Measurements from ENCODE around the gene PRC1. TPM values are rescaled to one million over a fixed set of nuclear protein-coding genes. Genes with fewer than 3 reads are reported as not detected.

Gene PRC1
- total RNA-seq, 1 donor from 2014 or later, result 11.8 TPM

- peak overlapping the region; percentile 98 for H3K4me3 Mint-ChIP-seq (ENCODE audit: unreplicated experiment)
- H3K27ac Mint-ChIP-seq (ENCODE audit: unreplicated experiment), result peak overlapping the region; percentile 88
- no peaks in the 10 kb centered on the region for H3K27me3 Mint-ChIP-seq (ENCODE audit: low read depth, unreplicated experiment)
- Histone ChIP-seq H3K27ac (ENCODE audit: low read depth, low read length) (peak overlapping the region; percentile 93), H3K4me2 (ENCODE audit: low read length) (peak overlapping the region; percentile 89), H3K36me3 (ENCODE audit: insufficient read depth, low read length) (peaks cover 10% of the 10 kb centered on the region), H3K4me3 (ENCODE audit: insufficient read depth, low read depth, low read length) (peak overlapping the region; percentile 81), H3K9ac (ENCODE audit: low read length) (peak overlapping the region; percentile 91), H4K20me1 (ENCODE audit: insufficient read depth, low read length) (peaks cover 4% of the 10 kb centered on the region), H2AFZ (ENCODE audit: low read depth, low read length) (peak overlapping the region; percentile 98), H3K27me3 (ENCODE audit: insufficient read depth, low read length) (no peaks in the 10 kb centered on the region), H3K4me1 (ENCODE audit: insufficient read depth, low read length) (no peaks in the 10 kb centered on the region), H3K79me2 (ENCODE audit: insufficient read depth, low read length) (peaks cover 67% of the 10 kb centered on the region), H3K9me3 (ENCODE audit: insufficient read depth, low read depth, low read length) (no peaks in the 10 kb centered on the region)
- H3K9me3 Mint-ChIP-seq (ENCODE audit: unreplicated experiment), result no peaks in the 10 kb centered on the region
- no peak for DNase-seq (ENCODE audit: low read depth)
- TF ChIP-seq EZH2 (IDR thresholded peaks at IDR 0.05; ENCODE audit: insufficient read depth, low read length), result no peak
- TF ChIP-seq, protein P1, sequence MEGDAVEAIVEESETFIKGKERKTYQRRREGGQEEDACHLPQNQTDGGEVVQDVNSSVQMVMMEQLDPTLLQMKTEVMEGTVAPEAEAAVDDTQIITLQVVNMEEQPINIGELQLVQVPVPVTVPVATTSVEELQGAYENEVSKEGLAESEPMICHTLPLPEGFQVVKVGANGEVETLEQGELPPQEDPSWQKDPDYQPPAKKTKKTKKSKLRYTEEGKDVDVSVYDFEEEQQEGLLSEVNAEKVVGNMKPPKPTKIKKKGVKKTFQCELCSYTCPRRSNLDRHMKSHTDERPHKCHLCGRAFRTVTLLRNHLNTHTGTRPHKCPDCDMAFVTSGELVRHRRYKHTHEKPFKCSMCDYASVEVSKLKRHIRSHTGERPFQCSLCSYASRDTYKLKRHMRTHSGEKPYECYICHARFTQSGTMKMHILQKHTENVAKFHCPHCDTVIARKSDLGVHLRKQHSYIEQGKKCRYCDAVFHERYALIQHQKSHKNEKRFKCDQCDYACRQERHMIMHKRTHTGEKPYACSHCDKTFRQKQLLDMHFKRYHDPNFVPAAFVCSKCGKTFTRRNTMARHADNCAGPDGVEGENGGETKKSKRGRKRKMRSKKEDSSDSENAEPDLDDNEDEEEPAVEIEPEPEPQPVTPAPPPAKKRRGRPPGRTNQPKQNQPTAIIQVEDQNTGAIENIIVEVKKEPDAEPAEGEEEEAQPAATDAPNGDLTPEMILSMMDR (IDR thresholded peaks at IDR 0.05; ENCODE audit: insufficient read depth, low read depth, low read length), result no peak
- peaks cover 2% of the 10 kb centered on the region for H3K36me3 Mint-ChIP-seq (ENCODE audit: low read depth, unreplicated experiment)
- no peaks in the 10 kb centered on the region for H3K4me1 Mint-ChIP-seq (ENCODE audit: low read depth, unreplicated experiment)
- FAIRE-seq, result no peak
Measured at GRCh38 chr15:90994059-90994416, 297 bp downstream of the PRC1 start.

DNA sequence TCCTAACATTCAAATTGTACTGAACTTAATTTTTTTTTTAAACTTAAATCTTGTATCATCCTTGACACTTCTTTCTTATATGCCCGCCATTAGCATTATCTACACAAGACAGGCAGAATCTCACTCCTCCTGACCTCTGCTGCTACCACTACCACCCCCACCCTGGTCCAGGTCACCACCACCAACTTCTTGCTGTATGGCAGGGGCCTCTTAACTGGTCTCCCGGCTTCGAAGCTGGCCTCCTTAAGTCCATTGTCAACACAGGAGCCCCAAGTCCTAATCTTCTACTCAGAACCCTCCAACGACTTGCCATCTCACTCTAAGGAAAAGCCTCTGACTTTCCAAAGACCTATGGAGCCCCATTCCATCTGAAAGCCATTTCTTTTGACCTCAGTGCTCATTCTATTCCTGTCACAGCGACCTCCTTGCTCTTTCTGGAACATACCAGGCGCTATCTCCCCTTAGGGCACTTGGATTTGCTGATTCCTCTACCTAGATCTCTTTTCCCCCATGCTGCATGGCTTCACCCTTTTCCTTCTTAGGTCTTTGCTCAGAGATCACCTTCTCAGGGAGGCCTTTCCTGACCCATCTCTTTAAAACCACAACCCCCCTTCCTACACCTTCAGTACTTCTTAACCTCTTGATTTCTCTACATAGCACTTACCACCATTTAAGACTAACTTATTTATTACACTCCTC, 2.6 kb downstream of the PRC1 start:
- H4K20me1 ChIP-seq (ENCODE audit: insufficient read depth, low read length), result peaks cover 4% of the 10 kb centered on the region
- Mint-ChIP-seq H3K27me3 (ENCODE audit: low read depth, unreplicated experiment) (no peaks in the 10 kb centered on the region), H3K4me1 (ENCODE audit: low read depth, unreplicated experiment) (peaks cover 10% of the 10 kb centered on the region), H3K27ac (ENCODE audit: unreplicated experiment) (no peak overlapping the region), H3K9me3 (ENCODE audit: unreplicated experiment) (no peaks in the 10 kb centered on the region), H3K4me3 (ENCODE audit: unreplicated experiment) (no peak overlapping the region), H3K36me3 (ENCODE audit: low read depth, unreplicated experiment) (no peaks in the 10 kb centered on the region)
- H2AFZ ChIP-seq (ENCODE audit: low read depth, low read length), result no peak overlapping the region
- FAIRE-seq (no peak), DNase-seq (ENCODE audit: low read depth) (no peak)
- no peak for TF ChIP-seq EZH2 (IDR thresholded peaks at IDR 0.05; ENCODE audit: insufficient read depth, low read length)
- TF ChIP-seq, protein P1 (IDR thresholded peaks at IDR 0.05; ENCODE audit: insufficient read depth, low read depth, low read length), result no peak
- no peaks in the 10 kb centered on the region for H3K4me1 ChIP-seq (ENCODE audit: insufficient read depth, low read length)
- H3K27me3 ChIP-seq (ENCODE audit: insufficient read depth, low read length), result no peaks in the 10 kb centered on the region
- no peaks in the 10 kb centered on the region for H3K36me3 ChIP-seq (ENCODE audit: insufficient read depth, low read length)
- no peak overlapping the region for H3K27ac ChIP-seq (ENCODE audit: low read depth, low read length)
- H3K9ac ChIP-seq (ENCODE audit: low read length), result no peak overlapping the region
- H3K79me2 ChIP-seq (ENCODE audit: insufficient read depth, low read length), result peaks cover 90% of the 10 kb centered on the region
- H3K4me2 ChIP-seq (ENCODE audit: low read length), result peak overlapping the region; percentile 49
- H3K9me3 ChIP-seq (ENCODE audit: insufficient read depth, low read depth, low read length), result no peaks in the 10 kb centered on the region
- no peak overlapping the region for H3K4me3 ChIP-seq (ENCODE audit: insufficient read depth, low read depth, low read length)

- DNase-seq (ENCODE audit: low read depth) (no peak), FAIRE-seq (no peak)
- Mint-ChIP-seq H3K9me3 (ENCODE audit: unreplicated experiment) (no peaks in the 10 kb centered on the region), H3K4me1 (ENCODE audit: low read depth, unreplicated experiment) (peaks cover 10% of the 10 kb centered on the region), H3K36me3 (ENCODE audit: low read depth, unreplicated experiment) (no peaks in the 10 kb centered on the region), H3K4me3 (ENCODE audit: unreplicated experiment) (no peak overlapping the region), H3K27me3 (ENCODE audit: low read depth, unreplicated experiment) (no peaks in the 10 kb centered on the region), H3K27ac (ENCODE audit: unreplicated experiment) (no peak overlapping the region)
- no peak overlapping the region for H3K4me3 ChIP-seq (ENCODE audit: insufficient read depth, low read depth, low read length)
- H2AFZ ChIP-seq (ENCODE audit: low read depth, low read length), result no peak overlapping the region
- no peaks in the 10 kb centered on the region for H3K36me3 ChIP-seq (ENCODE audit: insufficient read depth, low read length)
- TF ChIP-seq, protein P1 (IDR thresholded peaks at IDR 0.05; ENCODE audit: insufficient read depth, low read depth, low read length), result no peak
- no peak for TF ChIP-seq EZH2 (IDR thresholded peaks at IDR 0.05; ENCODE audit: insufficient read depth, low read length)
- peaks cover 4% of the 10 kb centered on the region for H4K20me1 ChIP-seq (ENCODE audit: insufficient read depth, low read length)
- H3K27ac ChIP-seq (ENCODE audit: low read depth, low read length), result no peak overlapping the region
- no peak overlapping the region for H3K9ac ChIP-seq (ENCODE audit: low read length)
- H3K27me3 ChIP-seq (ENCODE audit: insufficient read depth, low read length), result no peaks in the 10 kb centered on the region
- no peak overlapping the region for H3K4me2 ChIP-seq (ENCODE audit: low read length)
- H3K9me3 ChIP-seq (ENCODE audit: insufficient read depth, low read depth, low read length), result no peaks in the 10 kb centered on the region
- H3K4me1 ChIP-seq (ENCODE audit: insufficient read depth, low read length), result no peaks in the 10 kb centered on the region
- peaks cover 94% of the 10 kb centered on the region for H3K79me2 ChIP-seq (ENCODE audit: insufficient read depth, low read length)
Measured at GRCh38 chr15:90990446-90990845, 3.9 kb downstream of the PRC1 start.

Measured in astrocyte (in vitro differentiated cells and primary cell).